Upper lobe of left lung (tissue), 6 donors: ENCODE results near the gene CHPT1. TPM values are rescaled to one million over a fixed set of nuclear protein-coding genes. Genes with fewer than 3 reads are reported as not detected.
A peak's percentile ranks its signal among the peaks of the same experiment; 100 is the strongest.

ENCODE experiments used
- ATAC-seq, 2 donors: fragments of 200-7000 bp; cut with Tn5 transposase; one replicate each; pipeline ENCODE4 v1.9.1; 2022; ENCODE audit warnings: mild to moderate bottlenecking in 2 of 2, moderate library complexity in 2 of 2; ENCODE audit not compliant: low FRiP score in 2 of 2
- DNase-seq, 2 donors: peaks; one replicate each; pipeline ENCODE4 v3.0.0-alpha.2; 2019 to 2020
- H3K27ac ChIP-seq, 4 donors: fragments of 200-600 bp; sonication (generic); one replicate each; pipeline ENCODE4 v1.5.1; 2016 to 2019
- H3K27me3 ChIP-seq, 4 donors: fragments of 200-600 bp; sonication (generic); one replicate each; pipeline ENCODE4 v1.5.1; 2017 to 2019
- H3K36me3 ChIP-seq, 4 donors: fragments of 200-600 bp; sonication (generic); one replicate each; pipeline ENCODE4 v1.5.1; 2016 to 2019
- H3K4me1 ChIP-seq, 4 donors: fragments of 200-600 bp; sonication (generic); one replicate each; pipeline ENCODE4 v1.5.1; 2018 to 2019
- H3K4me3 ChIP-seq, 4 donors: fragments of 200-600 bp; sonication (generic); one replicate each; pipeline ENCODE4 v1.5.1; 2017 to 2019; ENCODE audit warnings: mild to moderate bottlenecking in 2 of 4, moderate library complexity in 1 of 4
- H3K9me3 ChIP-seq, 4 donors: fragments of 200-600 bp; sonication (generic); one replicate each; pipeline ENCODE4 v1.5.1; 2018 to 2019
- EP300 ChIP-seq, 4 donors: sonication (generic); formaldehyde crosslinking; IDR thresholded peaks; one replicate each; pipeline ENCODE4 v1.5.1; 2017; ENCODE audit warnings: antibody characterized with exemption in 4 of 4, control low read depth in 2 of 4
- POLR2A ChIP-seq, 4 donors: fragments of 450-650 bp; IDR thresholded peaks; one replicate each; pipeline ENCODE4 v1.5.1; 2016 to 2017; ENCODE audit warnings: antibody characterized with exemption in 4 of 4, mild to moderate bottlenecking in 2 of 4
- POLR2AphosphoS5 ChIP-seq, 2 donors: sonication (generic); formaldehyde crosslinking; IDR thresholded peaks; one replicate each; pipeline ENCODE4 v1.5.1; 2017; ENCODE audit warnings: antibody characterized with exemption in 2 of 2
- WGBS, 2 donors: methylation state at CpG; one replicate each; pipeline ENCODE4 v1.1.5; 2017 to 2018; 5-methylcytosine and 5-hydroxymethylcytosine counted together
- total RNA-seq, 6 donors: library from RNA; depleted of rRNA in 4 of 6; stranded (reverse); fragments of >200 nt in 4 of 6; gene quantifications; one replicate each; pipeline versions ENCODE4 v1.1.0 to v1.2.1, GENCODE V29; 2016 to 2021
- TF ChIP-seq, protein P1 (sequence below), 6 experiments: fragments of 450-650 bp in 4 of 6; fragments of 200-600 bp in 2 of 6; sonication (generic) in 2 of 6; IDR thresholded peaks; one replicate each; pipeline ENCODE4 v1.5.1; 2016 to 2019; ENCODE audit warnings: antibody characterized with exemption in 6 of 6
- donor health status: DM: no; HTN: no; CAD: no; lungs with moderate emphysema.
- donor health status: DM: no; HTN: yes; CAD: no; lungs with severe emphysema.

The CHPT1 gene
- 100 to 1,000 TPM in 4 of 6 donors, 10 to 100 TPM in 2; 52.5 to 262 (median 113) TPM for total RNA-seq

DNA sequence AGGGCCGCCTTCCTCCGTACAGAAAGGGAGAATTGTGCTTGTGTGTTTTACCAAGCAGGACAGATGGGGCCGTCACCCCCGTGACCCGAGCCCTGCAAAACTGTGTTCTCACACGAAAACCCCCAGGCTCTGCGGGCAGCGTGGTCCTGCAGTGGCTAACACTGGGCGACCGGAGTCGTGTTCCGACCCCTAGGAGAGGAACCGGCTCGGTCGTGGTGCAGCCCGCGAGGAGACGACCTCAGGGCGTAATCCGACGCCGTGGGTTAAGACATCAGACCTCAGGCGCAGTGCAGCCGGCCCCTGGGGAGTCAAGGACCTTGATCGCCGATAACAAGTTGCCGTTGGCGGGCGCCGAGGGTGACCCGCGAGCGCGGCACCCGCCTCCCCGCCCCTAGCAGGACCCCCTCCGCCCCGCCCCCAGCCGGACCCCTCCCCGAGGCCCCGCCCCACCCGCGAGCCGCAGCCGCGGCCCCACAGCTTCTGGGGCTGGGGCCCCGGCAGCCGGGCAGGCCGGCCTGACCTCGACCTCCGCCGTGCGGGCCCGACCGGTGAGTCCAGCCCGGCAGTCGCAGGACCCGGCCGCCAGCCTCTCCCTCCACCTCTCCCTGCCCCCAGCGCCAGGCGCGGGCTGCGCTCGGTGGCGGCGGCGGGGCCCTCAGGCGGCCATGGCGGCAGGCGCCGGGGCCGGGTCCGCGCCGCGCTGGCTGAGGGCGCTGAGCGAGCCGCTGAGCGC is at the start of gene CHPT1:
Gene CHPT1 (plus strand): TSS at position 444 of the 733 bp plus-strand sequence. CDS start 222 bp downstream, at position 666.
- peaks cover 22 to 55% (median 45%) of the 10 kb centered on the region in 4 donors for H3K4me1 ChIP-seq
- H3K9me3 ChIP-seq: no peaks in the 10 kb centered on the region
- WGBS, 2 donors: 0 to 1% methylated on average over 7 to 30 of the region's 80 CpGs
- ATAC-seq (peak; percentile 79 to 89), DNase-seq (peak; percentile 85 to 93)
- peak within 1 kb of the TSS; percentile 60 to 94 (median 90) for H3K4me3 ChIP-seq
- no peak for TF ChIP-seq POLR2AphosphoS5 (IDR thresholded peaks at IDR 0.05)
- peak in 2 of 4 donors; percentile 35 to 72 for TF ChIP-seq POLR2A (IDR thresholded peaks at IDR 0.05)
- TF ChIP-seq, protein P1, sequence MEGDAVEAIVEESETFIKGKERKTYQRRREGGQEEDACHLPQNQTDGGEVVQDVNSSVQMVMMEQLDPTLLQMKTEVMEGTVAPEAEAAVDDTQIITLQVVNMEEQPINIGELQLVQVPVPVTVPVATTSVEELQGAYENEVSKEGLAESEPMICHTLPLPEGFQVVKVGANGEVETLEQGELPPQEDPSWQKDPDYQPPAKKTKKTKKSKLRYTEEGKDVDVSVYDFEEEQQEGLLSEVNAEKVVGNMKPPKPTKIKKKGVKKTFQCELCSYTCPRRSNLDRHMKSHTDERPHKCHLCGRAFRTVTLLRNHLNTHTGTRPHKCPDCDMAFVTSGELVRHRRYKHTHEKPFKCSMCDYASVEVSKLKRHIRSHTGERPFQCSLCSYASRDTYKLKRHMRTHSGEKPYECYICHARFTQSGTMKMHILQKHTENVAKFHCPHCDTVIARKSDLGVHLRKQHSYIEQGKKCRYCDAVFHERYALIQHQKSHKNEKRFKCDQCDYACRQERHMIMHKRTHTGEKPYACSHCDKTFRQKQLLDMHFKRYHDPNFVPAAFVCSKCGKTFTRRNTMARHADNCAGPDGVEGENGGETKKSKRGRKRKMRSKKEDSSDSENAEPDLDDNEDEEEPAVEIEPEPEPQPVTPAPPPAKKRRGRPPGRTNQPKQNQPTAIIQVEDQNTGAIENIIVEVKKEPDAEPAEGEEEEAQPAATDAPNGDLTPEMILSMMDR (IDR thresholded peaks at IDR 0.05): peak in 2 of 6 experiments; percentile 9 to 29
- TF ChIP-seq EP300 (IDR thresholded peaks at IDR 0.05): no peak
- no peaks in the 10 kb centered on the region for H3K27me3 ChIP-seq
- peak within 1 kb of the TSS; percentile 88 to 96 (median 90) for H3K27ac ChIP-seq
- no peaks in the 10 kb centered on the region for H3K36me3 ChIP-seq

DNA sequence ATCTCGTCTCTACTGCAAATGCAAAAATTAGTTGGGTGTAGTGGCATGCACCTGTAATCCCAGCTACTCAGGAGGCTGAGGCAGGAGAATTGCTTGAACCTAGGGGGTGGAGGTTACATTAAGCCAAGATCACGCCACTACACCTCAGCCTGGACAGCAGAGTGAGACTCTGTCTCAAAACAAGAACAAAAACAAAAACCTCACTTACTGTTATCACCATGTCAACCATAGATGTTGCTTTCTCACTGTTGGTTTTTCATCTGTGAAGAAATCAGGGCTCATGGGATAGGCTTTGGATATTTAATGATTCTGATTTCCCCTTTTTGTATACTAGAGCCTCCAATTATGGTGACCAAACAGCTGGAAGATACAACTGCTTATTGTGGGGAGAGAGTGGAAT is 49.7 kb upstream of the CHPT1 start:
- 72 to 81% methylated on average over 2 of the region's 2 CpGs for WGBS, 2 donors
- no peak for DNase-seq

DNA sequence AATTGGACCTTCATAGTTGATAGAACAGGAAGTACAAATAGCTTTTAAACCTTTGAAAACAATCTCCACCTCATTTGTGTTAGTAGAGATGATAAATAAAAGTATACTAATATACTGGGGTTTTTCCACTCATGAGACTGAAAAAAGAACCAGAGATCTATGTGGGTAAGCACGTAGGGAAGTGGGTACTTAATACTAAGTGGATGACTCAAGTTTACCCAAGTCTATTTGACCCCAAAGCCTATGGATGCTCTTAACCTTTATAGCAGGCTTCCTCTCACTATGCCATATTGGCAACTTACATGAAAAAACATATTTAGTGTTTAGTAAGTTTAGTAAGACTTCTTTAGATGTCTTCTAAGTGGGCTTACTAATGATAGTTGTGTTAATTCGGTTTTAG is 49.2 kb upstream of the CHPT1 start:
- H3K36me3 ChIP-seq: no peaks in the 10 kb centered on the region
- DNase-seq: no peak
- peaks cover 0 to 2% (median 0%) of the 10 kb centered on the region in 4 donors for H3K27me3 ChIP-seq
- no peak for ATAC-seq
- TF ChIP-seq, protein P1 (IDR thresholded peaks at IDR 0.05): no peak
- TF ChIP-seq EP300 (IDR thresholded peaks at IDR 0.05): peak in 1 of 4 donors; percentile 24
- no peaks in the 10 kb centered on the region for H3K9me3 ChIP-seq
- H3K4me3 ChIP-seq: no peak overlapping the region
- WGBS, 2 donors: 31 to 45% methylated on average over 2 of the region's 2 CpGs
- peaks cover 0 to 10% (median 1%) of the 10 kb centered on the region in 4 donors for H3K4me1 ChIP-seq
- H3K27ac ChIP-seq: no peak overlapping the region

More for the DNA sequence above, 49.7 kb upstream of the CHPT1 start:
- no peak overlapping the region for H3K4me3 ChIP-seq
- peaks cover 0 to 3% (median 0%) of the 10 kb centered on the region in 4 donors for H3K27me3 ChIP-seq
- peaks cover 0 to 10% (median 1%) of the 10 kb centered on the region in 4 donors for H3K4me1 ChIP-seq
- H3K36me3 ChIP-seq: no peaks in the 10 kb centered on the region
- no peak for ATAC-seq
- no peak for TF ChIP-seq POLR2A (IDR thresholded peaks at IDR 0.05)
- TF ChIP-seq EP300 (IDR thresholded peaks at IDR 0.05): no peak
- TF ChIP-seq POLR2AphosphoS5 (IDR thresholded peaks at IDR 0.05): no peak
- TF ChIP-seq, protein P1 (IDR thresholded peaks at IDR 0.05): no peak
- H3K27ac ChIP-seq: no peak overlapping the region
- H3K9me3 ChIP-seq: no peaks in the 10 kb centered on the region

DNA sequence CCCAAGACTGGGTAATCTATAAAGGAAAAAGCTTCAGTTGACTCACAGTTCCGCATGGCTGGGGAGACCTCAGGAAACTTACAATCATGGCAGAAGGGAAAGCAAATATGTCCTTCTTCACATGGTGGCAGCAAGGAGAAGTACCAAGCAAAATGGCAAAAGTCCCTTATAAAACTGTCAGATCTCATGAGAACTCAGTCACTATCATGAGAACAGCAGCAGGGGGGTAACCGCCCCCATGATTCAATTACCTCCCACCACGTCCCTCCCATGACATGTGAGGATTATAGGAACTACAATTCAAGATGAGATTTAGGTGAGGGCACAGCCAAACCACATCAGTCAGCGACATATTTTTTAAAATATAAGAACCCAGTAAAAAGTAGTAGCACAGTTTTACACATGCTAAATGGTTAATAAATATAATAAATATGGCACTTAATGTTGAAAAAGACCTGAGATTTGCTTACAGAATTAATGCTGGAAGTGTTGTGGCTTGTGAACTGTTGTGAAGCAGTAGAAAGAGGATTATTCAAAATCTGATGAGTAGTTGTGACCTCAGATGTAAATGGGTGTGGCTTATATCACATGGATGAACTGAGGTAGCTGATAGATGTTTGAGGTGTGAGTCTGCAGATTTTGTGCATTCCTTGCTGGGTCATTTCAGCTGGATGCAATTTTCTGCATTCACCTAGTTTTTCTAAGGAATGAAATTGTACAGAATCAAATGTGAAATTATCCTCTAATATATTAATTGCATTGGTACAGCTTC is 46.9 kb upstream of the CHPT1 start:
- ATAC-seq (no peak), DNase-seq (no peak)
- Histone ChIP-seq H3K9me3 (no peaks in the 10 kb centered on the region), H3K4me1 (peaks cover 0 to 10% (median 1%) of the 10 kb centered on the region in 4 donors), H3K4me3 (no peak overlapping the region), H3K36me3 (no peaks in the 10 kb centered on the region), H3K27ac (no peak overlapping the region), H3K27me3 (no peaks in the 10 kb centered on the region)
- TF ChIP-seq EP300 (IDR thresholded peaks at IDR 0.05): no peak
- no peak for TF ChIP-seq POLR2A (IDR thresholded peaks at IDR 0.05)
- TF ChIP-seq, protein P1 (IDR thresholded peaks at IDR 0.05): no peak
- no peak for TF ChIP-seq POLR2AphosphoS5 (IDR thresholded peaks at IDR 0.05)
- WGBS, 2 donors: 60 to 76% methylated on average over 4 of the region's 4 CpGs
